KOPT-K1 (cell line): ENCODE data around the gene ETS2.

Experiments used
- H3K27ac ChIP-seq: fragments of 200-600 bp; sonication (generic); 2 replicates; pipeline ENCODE4 v1.5.1; 2016; ENCODE audit warnings: antibody characterized with exemption, mild to moderate bottlenecking, low read depth, low read length; ENCODE audit not compliant: poor library complexity, severe bottlenecking
- H3K36me3 ChIP-seq: fragments of 200-600 bp; sonication (generic); 2 replicates; pipeline ENCODE4 v1.5.1; 2017; ENCODE audit warnings: antibody characterized with exemption, mild to moderate bottlenecking, low read length, moderate library complexity; ENCODE audit not compliant: insufficient read depth
- H3K9me3 ChIP-seq: fragments of 200-600 bp; sonication (generic); 2 replicates; pipeline ENCODE4 v1.5.1; 2017; ENCODE audit warnings: antibody characterized with exemption, low read length, mild to moderate bottlenecking; ENCODE audit not compliant: insufficient read depth, poor library complexity, severe bottlenecking

The ETS2 gene

GRCh38 chr21:38804030-38804788 lies 1.5 kb upstream of the ETS2 start:
- H3K36me3 ChIP-seq, result peaks cover 29% of the 10 kb centered on the region
- peak overlapping the region; percentile 89 for H3K27ac ChIP-seq
- no peaks in the 10 kb centered on the region for H3K9me3 ChIP-seq

DNA sequence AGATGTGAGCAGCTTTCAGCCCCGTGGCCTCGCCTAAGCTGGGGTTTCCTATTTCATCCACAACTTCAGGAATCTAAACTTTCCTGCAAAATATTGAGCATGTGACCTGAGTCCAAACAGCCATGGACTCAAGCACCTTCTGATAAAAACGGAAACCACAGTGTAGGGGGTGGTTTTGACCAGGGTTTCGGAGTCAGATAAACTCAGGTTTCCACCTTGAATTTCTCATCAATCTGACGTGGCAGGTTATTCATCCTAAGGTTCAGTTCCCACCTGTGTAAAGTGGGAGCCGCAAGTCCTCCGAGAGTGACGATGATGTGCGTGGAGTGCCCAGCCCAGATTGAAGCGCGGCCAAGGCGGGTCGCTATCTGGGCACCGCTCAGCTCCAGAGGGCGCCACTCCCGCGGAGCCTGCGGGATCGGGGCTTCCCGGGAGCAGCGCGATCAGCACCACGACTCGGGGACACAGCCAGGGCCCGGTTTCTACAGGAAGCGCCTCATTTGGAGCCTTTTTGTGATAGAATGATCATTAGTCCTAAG lies 871 bp upstream of the ETS2 start:
- H3K9me3 ChIP-seq, result no peaks in the 10 kb centered on the region
- H3K36me3 ChIP-seq, result peaks cover 36% of the 10 kb centered on the region
- peak overlapping the region; percentile 89 for H3K27ac ChIP-seq

DNA sequence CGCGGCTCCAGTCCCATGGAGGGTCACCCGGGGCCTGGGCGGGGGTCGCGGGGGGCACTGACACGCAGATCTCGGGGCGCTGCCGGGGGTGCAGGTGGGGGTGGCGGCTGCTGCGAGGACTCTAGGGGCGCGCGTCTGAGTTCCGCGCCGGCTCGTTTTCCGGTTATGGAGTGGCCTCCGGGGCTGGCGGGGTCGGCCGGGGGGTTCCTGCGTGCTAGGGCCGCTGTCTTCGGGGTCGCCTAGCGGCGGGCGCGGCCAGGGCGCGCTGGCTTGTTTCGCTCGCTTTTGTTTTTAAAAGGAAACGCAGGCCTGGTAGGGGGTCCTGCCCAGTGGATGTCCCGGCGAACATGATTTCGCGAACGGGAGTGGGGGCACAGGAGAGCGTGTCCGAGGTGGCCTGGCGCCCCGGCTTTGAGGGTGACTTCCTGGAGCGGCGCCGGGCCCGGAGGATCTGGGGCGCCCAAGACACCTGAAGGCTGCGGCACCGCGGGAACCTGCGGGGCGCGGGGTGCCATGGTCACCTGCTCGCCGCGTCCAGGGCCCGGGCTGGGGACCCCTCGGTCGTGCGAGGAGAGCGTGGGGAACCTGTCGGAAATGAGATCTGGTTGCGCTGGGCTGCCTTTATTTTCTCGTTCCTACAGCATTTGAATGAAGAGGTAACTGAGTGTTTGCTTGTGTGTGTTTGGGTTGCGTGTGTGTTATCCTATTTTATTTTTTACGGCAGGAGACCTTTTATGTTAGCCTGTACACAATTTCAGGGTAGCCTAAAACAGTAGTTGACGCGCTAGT lies 618 bp downstream of the ETS2 start:
- Histone ChIP-seq H3K36me3 (peaks cover 51% of the 10 kb centered on the region), H3K27ac (peak overlapping the region; percentile 89), H3K9me3 (no peaks in the 10 kb centered on the region)

DNA sequence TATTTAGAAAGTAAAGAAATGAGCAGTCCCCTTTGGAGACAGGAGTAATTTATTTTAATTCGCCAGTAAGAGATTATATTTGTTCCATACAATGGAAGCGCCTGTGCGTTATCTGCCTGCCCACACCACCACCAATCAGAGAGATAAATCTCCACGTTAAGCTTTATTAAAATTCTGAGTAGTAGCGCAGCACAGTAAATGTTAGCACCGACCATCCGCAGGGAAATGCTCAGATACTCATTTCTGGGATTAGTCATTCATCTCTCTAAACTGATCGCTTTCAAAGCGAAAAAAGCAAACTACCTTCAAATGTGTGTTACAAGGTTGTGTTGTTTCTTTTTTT lies 1.2 kb downstream of the ETS2 start:
- Histone ChIP-seq H3K27ac (peak overlapping the region; percentile 89), H3K36me3 (peaks cover 56% of the 10 kb centered on the region), H3K9me3 (no peaks in the 10 kb centered on the region)

DNA sequence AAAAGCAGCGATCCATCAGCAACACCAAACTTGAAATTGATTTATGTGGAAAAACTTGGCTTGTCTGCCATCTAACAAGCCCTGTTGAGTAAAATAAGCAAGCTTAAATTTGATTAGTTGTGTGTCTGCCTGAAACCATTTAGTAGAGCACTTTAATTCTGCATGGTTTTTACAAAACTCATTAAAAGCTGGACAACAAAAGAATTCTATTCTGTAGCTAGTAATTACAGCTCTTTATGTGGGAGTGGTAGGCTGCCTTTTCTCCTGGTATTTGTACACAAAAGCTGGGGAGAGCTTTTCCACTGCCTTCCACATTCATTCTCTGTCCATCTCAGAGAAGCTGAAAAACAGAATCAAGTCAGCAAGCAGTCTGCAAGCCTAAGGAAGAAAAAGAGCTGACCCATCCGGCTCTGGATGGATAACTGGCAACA lies 1.7 kb downstream of the ETS2 start:
- peak overlapping the region; percentile 89 for H3K27ac ChIP-seq

GRCh38 chr21:38807986-38808385 lies 2.3 kb downstream of the ETS2 start:
- H3K9me3 ChIP-seq, result no peaks in the 10 kb centered on the region
- H3K36me3 ChIP-seq, result peaks cover 67% of the 10 kb centered on the region
- H3K27ac ChIP-seq, result peak overlapping the region; percentile 89

More for the DNA sequence above, 1.7 kb downstream of the ETS2 start:
- peaks cover 62% of the 10 kb centered on the region for H3K36me3 ChIP-seq
- no peaks in the 10 kb centered on the region for H3K9me3 ChIP-seq

DNA sequence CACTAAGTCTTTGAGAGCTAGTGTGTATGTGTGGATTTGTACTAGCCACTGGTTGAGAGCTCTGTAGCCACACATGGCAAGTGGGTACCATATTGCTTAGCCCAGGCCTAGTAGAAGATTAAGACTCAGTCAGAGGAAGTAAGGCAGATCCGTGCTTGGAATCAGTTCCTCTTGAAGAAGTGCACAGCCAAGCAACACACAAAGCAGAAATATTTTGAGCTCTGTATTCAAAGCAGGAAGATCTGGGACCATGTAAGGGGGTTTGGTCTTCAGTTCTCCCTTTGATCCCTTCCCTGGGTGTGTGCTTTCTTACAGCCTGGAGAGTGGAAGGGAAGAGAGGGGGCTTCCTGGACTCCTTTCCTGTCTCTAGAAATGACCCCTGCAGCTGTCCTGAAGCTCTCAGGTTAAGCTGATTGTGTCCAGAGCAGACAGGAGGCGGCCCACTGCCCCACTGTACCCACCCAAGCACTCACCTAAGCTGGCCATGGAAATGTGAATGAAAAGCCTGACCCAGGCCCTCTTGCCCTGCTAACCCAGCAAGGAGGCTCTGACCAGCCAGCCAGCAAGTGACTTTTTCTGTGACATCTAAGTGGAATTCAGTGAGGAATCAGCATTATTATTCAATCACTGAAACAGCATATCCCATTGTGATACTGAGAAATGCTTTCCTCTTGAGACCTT lies 3.6 kb downstream of the ETS2 start:
- H3K9me3 ChIP-seq, result no peaks in the 10 kb centered on the region
- peaks cover 80% of the 10 kb centered on the region for H3K36me3 ChIP-seq
- peak overlapping the region; percentile 89 for H3K27ac ChIP-seq

DNA sequence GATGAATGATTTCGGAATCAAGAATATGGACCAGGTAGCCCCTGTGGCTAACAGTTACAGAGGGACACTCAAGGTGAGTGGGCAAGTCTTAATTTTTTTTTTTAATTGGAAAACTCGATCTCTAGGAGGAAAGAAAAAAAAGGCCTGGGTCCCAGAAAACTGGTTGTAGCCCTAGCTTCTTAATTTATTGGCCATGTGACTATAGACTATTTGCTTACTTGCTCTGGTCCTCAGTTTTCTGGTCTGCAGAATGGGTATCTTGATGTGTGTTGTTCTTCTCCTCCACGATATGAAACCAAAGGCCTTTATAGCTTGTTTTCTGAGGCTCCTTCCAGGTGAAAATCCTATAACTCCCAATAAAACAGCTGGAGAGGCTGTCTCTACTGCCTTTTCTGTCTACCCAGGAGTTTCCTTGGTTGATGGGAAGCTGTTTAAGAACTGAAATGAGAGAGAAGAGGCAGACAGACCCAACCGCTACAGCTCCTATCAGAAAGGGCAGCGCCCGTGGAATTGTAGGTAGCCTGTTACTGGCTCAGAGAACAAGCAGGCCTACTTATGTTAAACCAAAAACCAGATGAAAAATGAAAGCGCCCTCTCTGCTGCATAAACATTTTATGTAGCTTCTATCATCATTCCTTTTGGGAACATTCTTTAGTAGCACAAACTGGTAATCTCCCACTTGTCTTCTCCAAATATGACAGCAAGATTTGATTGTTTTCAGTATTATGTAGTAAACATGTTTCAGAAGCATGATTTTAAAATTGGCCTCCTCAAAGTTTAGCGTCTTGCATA lies 4.5 kb downstream of the ETS2 start:
- no peaks in the 10 kb centered on the region for H3K9me3 ChIP-seq
- peak overlapping the region; percentile 89 for H3K27ac ChIP-seq
- H3K36me3 ChIP-seq, result peaks cover 89% of the 10 kb centered on the region

DNA sequence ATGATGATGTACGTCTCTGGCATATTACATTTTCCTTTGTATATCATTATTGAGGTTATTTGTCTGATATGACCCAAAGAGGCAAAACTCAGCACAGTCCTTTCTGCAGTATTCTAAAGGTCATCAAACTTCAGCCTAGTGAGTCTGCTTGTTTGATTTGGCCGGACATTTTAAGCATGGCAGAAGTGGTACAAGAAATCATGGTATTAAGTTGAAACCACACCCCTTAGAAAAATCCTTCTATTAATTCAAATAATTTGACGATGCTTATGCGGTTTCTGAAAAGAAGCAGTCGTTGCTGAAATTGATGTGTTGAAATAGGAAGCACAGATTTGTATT lies 5.1 kb downstream of the ETS2 start:
- no peak overlapping the region for H3K27ac ChIP-seq
- H3K9me3 ChIP-seq, result no peaks in the 10 kb centered on the region
- peaks cover 95% of the 10 kb centered on the region for H3K36me3 ChIP-seq

GRCh38 chr21:38811257-38811656 lies 5.5 kb downstream of the ETS2 start:
- H3K27ac ChIP-seq, result no peak overlapping the region
- no peaks in the 10 kb centered on the region for H3K9me3 ChIP-seq
- H3K36me3 ChIP-seq, result peaks cover 98% of the 10 kb centered on the region

- Histone ChIP-seq H3K9me3 (no peaks in the 10 kb centered on the region), H3K36me3 (peaks cover 99% of the 10 kb centered on the region), H3K27ac (no peak overlapping the region)
These were observed 7.4 kb downstream of the ETS2 start for GRCh38 chr21:38813143-38813542.

- no peaks in the 10 kb centered on the region for H3K9me3 ChIP-seq
- H3K36me3 ChIP-seq, result peaks cover 99% of the 10 kb centered on the region
- no peak overlapping the region for H3K27ac ChIP-seq
These were observed 7.8 kb downstream of the ETS2 start for GRCh38 chr21:38813547-38813946.

DNA sequence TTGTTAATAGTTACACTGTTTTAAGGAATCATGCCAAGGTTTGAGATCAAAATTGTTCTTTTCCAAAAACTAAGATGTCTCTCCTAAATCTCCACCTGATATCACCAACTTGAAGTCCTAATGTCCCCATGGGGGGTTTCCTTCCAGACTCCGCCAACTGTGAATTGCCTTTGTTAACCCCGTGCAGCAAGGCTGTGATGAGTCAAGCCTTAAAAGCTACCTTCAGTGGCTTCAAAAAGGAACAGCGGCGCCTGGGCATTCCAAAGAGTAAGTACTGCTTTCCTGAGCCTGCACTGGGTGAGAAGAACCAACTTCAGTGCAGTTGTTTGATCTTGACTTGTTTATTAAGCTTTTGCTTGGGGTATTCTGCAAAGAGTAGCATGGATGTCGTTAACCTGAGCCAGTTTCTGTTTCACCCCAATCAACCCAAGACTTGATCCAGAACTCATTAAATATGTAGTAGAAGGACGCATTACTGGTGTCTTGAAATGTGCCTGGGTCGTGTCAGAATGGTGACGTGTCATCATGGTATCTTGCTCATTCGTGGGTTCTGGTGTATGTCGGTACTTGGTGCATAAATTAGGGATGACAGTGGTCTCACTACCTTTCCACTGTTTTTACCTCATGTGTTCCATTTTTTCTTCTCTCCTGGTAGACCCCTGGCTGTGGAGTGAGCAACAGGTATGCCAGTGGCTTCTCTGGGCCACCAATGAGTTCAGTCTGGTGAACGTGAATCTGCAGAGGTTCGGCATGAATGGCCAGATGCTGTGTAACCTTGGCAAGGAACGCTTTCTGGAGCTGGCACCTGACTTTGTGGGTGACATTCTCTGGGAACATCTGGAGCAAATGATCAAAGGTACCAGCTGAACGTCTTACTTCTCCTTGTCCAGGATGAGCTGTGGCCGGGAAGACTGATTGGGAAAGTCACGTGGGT lies 8.7 kb downstream of the ETS2 start:
- Histone ChIP-seq H3K27ac (no peak overlapping the region), H3K36me3 (peaks cover 99% of the 10 kb centered on the region)

DNA sequence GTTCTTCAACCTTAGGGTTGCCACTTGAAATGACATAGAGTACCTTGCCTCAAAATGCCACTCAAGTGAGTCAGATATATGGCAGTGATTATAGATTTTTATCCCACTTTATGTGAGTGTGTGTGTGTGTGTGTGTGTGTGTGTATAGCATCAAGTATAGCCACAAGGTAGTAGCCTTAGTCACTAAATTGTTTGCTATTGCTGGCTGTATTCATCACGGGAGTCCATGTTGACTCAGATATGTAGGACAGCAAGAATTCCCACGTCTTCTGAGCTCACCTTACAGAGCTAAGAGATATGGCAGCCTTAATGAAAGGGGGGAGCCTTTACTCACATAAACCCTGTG lies 9.3 kb downstream of the ETS2 start:
- H3K9me3 ChIP-seq, result no peaks in the 10 kb centered on the region
- no peak overlapping the region for H3K27ac ChIP-seq
- H3K36me3 ChIP-seq, result peaks cover 99% of the 10 kb centered on the region

More for the DNA sequence above, 8.7 kb downstream of the ETS2 start:
- H3K9me3 ChIP-seq, result no peaks in the 10 kb centered on the region
